ENCODE measurements around the gene CLEC16A.
"Not testable (repeated sequence)": the region's sequence is repeated elsewhere in the genome, so short reads cannot be mapped to it uniquely, and the experiment has no call there.

Gene CLEC16A

DNA sequence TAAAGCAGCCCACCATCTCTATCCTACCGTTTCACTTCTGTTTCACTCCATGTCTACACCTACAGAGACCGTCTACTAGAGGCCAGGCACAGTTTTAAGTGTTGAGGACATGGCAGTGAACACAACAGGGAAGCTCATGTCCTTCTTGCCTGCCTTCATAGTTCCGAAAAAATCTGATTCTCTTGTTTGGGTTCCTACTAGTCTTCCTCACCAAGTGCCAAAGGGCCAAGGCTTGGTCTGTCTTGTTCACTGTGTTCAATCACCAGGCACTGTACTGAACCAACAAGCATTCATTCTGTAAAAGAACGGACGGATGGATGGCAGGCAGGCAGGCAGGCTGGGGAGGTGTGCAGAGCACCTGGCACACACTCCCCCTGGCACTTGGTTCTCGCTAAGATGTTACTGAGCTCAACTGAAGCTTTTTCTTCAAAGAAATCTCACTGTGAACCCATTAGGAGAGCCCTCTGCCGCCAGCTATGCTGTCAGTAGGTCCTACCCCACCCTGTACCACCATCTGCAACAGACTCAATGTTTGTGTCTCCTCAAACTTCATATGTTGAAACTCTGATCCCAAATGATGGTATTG is 4.6 kb upstream of the CLEC16A start:
- DNase-seq (ENCODE audit: low spot score) = no peak

DNA sequence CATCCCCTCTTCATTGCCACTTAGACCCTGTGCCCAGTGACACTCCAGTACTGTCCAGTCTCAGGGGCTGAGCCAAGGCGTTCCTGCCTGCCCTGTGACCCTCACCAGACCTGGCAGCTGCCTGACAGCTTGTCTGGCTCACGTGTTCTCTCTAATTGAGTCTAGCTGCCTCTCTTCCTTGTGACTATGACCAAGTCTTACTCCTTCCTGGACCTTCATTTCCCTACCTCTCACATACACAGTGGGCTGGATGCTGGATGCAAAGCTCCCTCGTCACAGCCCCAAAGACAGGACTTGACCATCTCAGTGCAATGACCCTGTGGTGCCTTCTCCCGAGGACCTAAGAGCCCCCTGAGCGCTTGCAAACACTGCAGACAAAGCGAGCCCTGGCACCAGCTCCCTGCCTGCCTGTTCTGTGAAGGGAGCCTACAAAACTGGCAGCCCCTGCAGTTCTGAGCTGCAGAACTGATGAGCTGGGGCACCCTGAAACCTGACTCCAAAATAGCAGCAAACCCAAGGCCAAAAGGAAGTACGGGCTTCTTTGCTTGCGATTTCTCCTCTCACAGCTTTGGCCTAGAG is 3.8 kb upstream of the CLEC16A start:
- no peak for DNase-seq (ENCODE audit: low spot score)

DNA sequence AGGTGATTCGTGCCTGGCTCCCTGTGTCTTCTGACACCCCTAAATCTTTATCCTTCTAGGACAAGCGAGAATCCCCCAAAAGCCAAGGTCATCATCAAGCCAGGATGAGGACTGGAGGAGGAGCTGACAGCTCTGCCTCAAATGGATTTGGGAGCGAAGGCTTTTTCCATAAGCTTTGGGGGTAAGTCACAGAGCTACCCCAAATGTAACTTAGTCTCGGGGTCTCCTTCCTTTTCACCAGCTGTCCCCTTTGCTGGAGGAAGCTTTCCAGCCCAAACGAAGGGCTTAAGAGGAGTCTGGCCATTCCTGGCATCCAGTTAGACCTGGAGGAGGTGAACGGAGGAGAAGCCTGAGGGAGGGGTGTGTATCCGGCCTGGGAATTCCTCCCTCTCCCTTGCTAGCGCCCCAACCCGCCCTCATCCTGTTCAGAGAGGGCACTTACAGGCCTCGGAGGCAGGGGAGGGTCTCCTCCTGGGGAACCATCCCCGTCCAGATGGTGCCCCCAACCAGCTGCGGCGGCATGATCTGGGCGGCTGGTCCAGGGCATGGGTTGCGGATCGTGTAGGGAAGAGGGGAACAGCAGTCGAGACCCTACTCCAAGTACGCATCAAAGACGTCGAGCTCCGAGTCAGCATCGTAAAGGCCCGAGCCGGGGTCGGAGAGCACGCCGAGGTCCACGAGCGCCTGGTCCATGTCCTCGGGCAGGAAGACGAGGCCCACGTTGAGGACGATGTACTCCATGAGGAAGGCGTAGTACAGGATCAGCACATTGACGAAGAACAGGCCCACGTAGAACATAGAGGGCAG is 3.0 kb upstream of the CLEC16A start:
- DNase-seq (ENCODE audit: low spot score) = no peak

DNA sequence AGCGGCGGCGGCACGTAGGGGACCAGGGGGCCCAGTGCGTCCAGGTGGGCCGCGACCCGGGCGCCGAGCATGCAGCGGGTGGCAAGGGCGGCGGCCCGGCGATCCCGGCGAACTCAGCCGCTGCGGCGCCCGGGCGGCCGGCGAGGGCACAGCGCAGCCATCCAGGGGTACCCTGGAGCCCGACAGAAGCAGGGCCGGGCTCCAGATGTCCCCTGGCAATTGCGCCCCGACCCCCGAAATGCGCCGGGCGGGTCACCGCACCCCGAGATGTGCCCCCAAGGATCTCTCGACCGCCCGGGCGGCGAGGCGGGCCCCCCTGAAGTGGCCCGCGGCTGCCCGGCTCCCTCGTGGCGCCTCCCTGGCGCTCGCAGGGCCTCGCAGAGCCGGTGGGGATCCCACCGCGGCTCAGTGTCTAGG is 2.4 kb upstream of the CLEC16A start:
- DNase-seq (ENCODE audit: low spot score) = not testable (repeated sequence)

DNA sequence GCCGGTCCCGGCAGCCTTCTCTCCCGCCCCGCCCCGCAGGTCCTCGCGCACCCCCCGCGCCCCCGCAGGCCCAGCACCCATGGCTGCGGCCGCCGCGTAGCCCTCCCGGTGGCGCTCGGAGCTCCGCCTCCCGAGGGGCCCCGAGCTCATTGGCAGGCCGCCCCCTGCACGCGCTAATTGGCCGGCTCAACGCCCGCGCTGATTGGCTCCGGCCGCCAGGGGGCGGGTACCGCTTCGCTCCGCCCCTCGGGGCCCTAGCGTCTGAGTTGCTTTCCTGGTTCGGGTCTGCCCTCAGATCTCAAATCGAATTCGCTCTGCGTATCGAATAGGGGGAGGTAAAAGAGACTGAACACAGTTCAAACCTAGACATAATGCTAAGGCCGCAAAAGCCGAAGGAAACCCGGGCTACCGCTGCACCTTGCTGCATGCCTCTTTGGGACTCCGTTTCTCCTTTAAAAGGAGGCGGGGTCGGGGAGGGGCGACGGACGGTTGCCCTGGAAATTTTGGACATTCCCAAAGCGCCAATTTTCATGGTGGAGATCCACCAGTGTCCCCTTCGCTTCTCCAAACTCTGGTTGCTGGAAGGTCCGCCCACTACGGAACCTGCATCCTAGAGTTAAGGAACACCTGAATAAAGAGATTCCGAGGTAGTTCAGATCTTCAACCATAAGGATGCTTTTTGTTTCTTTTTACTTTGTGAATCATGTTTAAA is 1.9 kb upstream of the CLEC16A start, which contains the start of gene DEXI:
Gene DEXI, minus strand, starts transcription at position 117 of the 712 bp plus-strand sequence. CDS start 463 bp downstream, outside the sequence.
- peak; percentile 95 for DNase-seq (ENCODE audit: low spot score)

DNA sequence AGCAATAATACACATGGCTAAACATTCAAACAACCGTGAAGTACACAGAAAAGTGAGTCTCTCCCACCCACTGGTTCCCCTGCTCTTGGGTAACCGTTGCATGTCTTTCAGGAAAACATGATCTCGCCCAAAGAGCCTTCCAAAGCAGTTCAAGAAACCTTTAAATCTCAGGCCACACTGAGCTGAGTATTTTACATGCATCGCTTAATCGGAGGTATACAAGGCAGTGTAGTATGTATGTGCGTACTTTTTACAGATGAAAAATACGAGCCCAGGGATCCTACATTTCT is 1.4 kb upstream of the CLEC16A start:
- no peak for DNase-seq (ENCODE audit: low spot score)

DNA sequence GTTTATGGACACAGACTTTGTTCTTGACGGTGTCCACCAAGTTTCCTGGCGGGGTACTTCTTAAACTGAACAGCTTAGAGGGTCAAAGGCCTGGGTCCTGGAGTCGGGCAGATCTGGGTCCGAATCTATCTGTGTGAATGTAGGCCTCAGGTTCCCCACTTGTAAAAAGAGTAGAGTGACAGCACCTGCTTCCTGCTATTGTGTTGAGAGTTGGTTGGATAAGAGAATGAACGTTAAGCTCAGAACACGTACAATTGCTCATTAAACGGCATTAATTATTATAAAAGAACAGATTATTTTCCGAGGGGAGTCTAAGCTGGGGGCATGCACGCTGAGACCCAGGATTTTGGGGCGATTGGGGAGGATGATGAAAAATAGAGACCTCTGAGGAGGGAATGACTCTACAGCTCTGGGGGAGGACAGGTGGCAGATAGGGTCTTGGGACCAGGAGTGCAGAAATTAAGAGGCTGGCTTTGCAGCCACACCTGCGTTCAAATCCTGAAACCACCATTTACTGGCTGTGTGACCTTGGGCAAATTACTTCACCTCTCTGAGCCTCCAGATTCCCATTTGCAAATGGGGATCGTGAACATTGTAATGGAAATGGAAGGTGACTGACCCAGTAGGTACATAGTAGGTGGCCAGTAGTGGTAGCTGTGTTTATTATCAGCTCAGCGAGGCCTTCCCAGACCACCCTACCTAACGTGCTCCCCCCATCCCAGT is 862 bp downstream of the CLEC16A start:
- no peak for DNase-seq (ENCODE audit: low spot score)

DNA sequence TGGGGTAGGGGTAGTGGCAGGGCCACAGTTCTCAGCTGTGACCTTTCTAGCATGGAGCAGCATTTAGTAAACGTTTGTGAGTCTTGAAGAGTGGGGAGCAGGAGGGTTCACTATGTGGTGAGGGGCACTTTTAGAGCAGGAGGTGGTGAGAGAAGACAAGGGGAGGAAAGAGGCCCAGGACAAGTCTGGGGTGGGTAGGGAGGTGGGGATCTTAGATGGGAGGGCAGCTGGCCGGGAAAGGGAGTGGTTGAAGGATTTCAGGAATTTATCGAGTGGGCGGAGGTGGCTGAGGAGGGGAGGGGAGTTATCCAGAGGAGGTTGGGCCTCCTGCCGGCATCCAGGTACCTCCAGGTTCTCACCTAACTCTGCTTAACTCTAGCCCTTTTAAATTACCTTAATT is 1.9 kb downstream of the CLEC16A start:
- DNase-seq (ENCODE audit: low spot score) = no peak

DNA sequence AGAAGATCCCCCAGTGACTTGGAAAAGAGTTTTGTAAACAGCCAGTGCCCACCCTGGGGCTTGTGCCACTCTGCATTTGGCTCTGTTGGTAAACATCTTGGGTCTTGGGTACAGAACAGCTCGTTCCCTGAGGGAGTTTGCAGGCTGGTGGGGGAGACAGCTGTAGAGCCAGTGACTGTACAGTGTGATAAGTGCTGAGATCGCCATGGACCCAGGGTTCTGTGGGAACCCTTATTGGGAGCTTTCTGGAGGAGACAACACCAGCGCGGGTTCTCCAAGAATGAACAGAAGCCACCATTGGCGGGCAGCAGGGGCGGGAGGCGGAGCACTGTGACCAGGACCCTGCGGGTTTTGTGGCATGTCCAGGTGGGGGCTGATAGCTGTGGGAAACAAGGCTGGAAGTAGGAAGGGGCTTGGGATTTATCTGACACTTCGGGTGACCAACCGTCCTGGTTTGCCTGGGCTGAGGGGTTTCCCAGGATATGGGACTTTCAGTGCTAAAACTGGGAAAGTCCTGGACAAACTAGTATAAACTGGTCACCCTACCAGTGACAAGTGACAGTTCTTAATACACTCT is 2.9 kb downstream of the CLEC16A start:
- no peak for DNase-seq (ENCODE audit: low spot score)

DNA sequence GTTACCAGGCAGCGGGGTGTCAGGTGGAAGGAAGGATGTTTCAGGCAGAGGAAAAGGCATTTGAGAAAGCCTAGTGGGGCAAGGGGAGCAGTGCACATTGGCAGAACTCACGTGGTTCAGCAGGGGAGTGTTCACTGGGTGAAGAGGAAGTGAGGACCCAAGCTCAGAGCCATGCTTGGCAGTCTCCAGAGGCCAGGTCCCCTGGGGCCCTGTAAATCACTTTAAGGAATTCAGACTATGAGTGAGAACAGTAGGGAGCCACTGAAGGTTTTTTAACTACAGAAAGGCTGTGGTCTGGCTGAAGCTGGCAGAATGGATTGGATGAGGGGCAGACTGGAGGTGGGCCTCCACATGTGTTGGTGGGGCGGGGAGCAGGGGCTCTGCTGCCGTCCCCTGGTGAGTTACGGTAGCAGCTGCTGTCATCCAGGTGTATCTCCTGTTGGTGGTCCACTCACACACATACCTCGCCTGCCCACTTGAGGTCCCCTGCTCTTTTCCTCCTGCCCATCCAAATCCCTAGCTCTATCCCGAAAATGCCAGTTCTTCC is 5.1 kb downstream of the CLEC16A start:
- DNase-seq (ENCODE audit: low spot score) = peak; percentile 64

DNA sequence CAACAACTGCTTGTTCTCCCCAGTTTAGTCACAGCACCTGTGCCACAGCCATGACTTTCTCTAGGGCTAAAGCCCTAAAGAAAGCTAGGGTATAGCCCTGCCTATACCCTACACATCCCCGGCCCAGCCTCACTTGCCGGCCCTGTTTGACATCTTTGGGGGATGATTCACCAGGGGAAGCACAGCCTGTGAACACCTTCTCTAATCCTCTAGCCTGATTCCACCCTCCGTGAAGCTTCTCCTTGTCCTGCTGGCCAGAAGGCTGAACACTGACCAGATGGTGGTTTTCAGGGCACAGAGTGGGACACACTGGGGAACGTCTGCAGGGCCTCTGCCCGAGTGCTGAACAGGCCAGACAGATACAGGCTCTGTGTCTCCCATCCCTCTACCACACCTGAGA is 6.0 kb downstream of the CLEC16A start:
- DNase-seq (ENCODE audit: low spot score) = no peak

DNA sequence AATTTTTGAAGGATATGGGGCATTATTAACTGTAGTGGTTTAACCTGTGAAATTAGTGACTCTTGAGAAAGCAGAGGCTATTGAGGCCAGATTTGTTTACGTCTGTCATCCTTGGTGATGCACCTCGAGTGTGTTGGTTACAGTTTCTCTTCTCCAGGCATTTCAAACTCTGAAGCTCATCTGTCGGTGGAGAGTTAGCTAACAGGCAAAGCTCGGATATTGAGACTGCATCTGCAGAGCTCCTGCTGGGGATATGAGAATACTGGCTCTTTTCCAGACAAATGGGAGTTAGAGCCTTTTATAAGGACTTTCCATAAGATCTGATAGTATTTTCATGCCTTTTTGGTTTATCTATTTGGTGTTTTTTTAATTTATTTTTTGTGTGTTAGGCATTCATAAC is 6.7 kb downstream of the CLEC16A start:
- DNase-seq (ENCODE audit: low spot score) = no peak

DNA sequence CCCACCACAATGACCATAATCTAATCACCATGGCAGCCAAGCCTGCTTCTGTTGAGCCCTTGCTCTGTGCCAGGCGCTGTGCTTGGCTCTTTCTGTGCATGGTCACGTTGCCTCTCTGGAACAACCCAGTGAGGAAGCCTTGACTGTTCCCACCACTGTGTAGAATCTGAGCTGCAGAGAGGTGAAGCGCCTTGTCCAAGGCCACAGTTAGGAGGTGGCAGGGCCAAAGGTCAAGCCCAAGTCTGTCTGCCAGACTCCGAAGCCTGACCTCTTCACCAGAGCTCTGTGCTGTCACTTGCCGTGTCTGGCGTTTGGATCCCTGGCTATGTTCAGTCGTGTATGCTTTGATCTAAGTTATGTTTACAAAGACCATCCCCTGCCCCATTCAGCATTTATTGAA is 10.5 kb downstream of the CLEC16A start:
- DNase-seq (ENCODE audit: low spot score) = no peak

DNA sequence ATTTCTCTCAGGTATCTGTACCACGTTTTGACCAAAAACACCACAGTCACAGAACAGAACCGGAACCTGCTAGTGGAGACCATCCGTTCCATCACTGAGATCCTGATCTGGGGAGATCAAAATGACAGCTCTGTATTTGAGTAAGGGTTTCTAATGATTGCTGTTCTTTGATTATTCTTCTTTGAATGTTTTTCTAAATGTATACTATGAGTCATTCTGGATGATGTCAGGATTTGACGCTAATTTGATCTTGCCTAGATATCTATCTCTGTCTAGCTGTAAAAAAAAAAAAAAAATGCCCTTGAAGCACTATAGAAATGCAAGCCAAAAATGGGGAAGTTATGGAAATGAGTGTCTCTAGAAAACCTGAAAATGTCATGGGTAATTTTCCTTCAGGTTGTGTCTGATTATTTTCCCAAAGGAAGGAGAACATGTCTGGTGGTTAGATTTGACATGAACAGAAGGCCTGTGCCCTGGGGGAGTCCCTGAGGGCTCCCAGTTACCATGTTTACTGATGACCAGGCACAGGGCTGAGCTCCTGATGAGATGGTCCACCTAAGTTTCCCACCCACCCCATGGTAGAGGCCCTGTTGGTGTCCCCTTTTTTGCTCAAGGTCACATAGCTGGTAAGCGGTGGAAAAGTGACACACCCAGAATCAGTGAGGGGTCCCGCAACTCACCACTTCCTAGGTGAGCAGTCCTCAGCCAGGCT is 13.6 kb downstream of the CLEC16A start:
- peak; percentile 85 for DNase-seq (ENCODE audit: low spot score)

DNA sequence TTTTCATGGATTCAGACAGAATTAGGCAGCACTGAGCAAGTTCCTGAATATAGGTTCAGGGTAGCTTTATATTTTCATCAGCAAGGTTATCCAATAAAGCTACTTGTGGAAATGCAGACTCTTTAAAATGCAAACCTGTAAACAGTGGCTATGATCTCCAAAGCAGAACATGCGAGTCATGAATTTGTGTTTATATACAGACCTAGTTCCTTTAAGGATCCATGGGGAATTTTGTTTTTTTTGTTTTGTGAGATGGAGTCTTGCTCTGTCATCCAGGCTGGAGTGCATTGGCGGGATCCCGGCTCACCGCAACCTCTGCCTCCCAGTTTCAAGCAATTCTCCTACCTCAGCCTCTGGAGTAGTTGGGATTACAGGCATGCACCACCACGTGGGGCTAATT is 14.8 kb downstream of the CLEC16A start:
- DNase-seq (ENCODE audit: low spot score) = no peak

DNA sequence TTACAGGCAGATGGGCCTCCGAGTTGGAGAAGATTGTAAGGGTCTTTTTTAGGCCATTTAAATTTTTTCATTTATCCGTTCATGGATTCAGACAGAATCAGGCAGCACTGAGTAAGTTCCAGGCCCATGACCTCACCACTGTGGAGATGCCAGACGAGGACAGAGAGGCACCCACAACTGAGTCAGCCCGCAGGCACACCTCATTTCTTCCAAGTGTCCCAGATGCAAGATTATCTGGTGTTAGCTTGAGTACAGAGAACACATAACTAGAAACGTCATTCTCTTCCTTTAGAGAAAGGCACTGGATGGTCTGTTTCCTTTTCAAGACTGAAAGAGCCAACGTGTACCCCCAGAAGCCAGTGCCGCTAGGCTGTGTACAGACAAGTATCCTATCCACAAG is 16.9 kb downstream of the CLEC16A start:
- DNase-seq (ENCODE audit: low spot score) = no peak

DNA sequence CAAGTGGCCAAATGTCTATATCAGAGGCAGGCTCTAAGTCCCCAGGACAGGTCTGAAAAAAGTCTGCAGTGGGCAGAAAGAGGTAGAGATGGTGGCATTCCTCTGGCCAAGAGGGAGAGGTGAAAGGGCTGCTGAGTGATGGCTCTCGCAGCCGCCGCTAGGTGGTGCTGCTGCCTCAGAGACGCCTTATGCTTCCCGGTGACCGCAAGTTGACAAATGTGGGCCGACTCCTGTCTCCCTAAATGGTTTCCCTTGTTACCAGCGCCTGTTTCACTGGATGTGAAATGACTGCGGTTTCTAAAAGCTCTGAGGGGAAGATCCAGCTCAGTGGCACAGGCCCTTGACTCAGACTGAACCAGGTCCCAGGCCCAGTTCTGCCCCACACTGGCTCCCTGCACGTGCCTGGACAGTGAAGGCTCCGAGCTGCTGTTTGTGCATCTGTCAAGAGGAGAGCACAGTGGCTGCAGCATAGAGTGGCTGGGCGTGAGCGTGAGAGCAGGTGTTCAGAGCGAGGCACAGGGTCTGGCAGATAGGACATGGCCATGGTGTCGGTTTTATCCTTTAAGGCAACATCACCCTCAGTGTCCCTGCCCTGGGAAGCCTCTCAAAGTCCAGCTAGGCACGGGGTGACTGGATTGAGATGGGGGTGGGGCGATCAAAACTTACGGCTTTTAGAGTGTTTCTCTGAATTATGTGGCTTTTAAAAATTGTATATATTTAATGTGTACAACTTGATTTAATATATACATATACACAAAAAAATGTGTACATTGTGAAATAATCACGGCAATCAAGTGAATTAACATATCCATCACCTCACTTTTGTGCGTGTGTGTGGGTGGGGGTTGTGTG is 19.9 kb downstream of the CLEC16A start:
- peak; percentile 92 for DNase-seq (ENCODE audit: low spot score)

DNA sequence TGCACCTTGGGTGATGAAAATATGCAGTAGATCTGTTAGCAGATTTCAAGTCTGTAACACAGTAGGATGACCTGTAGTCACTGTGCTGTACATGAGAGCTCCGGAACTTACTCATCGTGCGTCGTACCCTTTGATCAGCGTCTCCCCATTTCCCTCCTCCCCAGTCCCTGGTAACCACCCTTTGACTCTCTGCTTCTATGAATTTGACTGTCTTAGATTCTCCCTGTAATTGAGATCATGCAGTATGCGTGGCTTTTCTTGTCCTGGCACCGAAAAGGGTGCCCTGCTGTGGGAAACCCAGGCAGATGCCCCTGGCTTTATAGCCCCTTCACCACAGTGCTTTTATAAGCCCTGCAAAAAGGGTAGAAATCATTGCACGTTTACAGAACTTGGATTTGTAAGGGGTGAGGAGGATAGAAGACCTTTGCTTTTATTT is 20.5 kb downstream of the CLEC16A start:
- DNase-seq (ENCODE audit: low spot score) = peak; percentile 91

DNA sequence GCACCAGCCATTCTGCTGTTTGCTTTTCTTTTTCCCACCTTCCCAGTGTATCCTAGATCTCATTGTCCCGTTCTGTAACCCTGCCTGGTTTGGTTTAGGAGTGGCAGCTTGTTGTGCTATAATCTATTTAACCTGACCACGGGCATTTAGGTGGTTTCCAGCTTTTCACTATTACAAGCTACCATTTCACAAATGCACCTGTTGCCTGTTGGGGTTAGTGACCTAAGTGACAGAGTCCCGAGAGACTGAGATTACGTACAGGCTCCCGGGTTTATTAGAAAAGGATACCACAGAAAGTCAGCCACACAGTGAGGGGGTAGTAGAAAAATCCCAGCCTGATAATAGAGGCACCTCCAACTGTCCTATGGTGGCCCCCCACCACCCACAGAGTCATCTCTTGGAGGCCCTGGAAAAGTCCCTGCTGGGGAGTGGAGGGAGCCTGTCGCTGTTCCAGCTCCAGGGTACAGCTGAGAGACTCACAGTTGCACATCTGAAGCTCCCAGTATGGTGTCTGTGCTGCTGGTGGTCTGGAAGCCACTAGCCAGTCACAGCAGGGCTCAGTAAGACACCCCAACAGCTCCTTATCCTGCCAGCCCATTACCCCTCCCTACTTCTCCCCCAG is 21.2 kb downstream of the CLEC16A start:
- DNase-seq (ENCODE audit: low spot score) = peak; percentile 87

Data from activated CD4-positive, alpha-beta T cell treated with anti-CD3 and anti-CD28 coated beads, Interleukin-2, Interleukin-4, amounts not matched to agents 100 ng/mL and 50 ng/mL, durations not matched to agents 16 hours and 8 hours (primary cell).